Glomerular visceral epithelial cell (primary cell): ENCODE measurements around the gene TMED4.
"Not testable (repeated sequence)": the region's sequence is repeated elsewhere in the genome, so short reads cannot be mapped to it uniquely, and the experiment has no call there.

ENCODE experiments used
- DNase-seq: peaks from one replicate; pipeline ENCODE4 v3.0.0-alpha.2; 2016; ENCODE audit errors: extremely low spot score

The TMED4 gene

GRCh38 chr7:44568771-44569560 is 13.1 kb downstream of the TMED4 start:
- DNase-seq, result no peak

GRCh38 chr7:44567884-44568283 is 14.1 kb downstream of the TMED4 start:
- DNase-seq, result no peak

GRCh38 chr7:44566680-44567079 is 15.4 kb downstream of the TMED4 start:
- DNase-seq, result no peak

- DNase-seq, result no peak
Observed at GRCh38 chr7:44565795-44566559, 16.1 kb downstream of the TMED4 start.

- peak; percentile 64 for DNase-seq
Observed at GRCh38 chr7:44565097-44565794, 16.8 kb downstream of the TMED4 start.

GRCh38 chr7:44564606-44565005 is 17.4 kb downstream of the TMED4 start:
- DNase-seq, result no peak

GRCh38 chr7:44563171-44563679 is 18.8 kb downstream of the TMED4 start:
- DNase-seq, result no peak

GRCh38 chr7:44562622-44562962 is 19.4 kb downstream of the TMED4 start:
- DNase-seq, result not testable (repeated sequence)

- DNase-seq, result peak; percentile 58
Observed at GRCh38 chr7:44561962-44562621, 19.9 kb downstream of the TMED4 start.

- DNase-seq, result no peak
Observed at GRCh38 chr7:44561481-44561880, 20.6 kb downstream of the TMED4 start.

- DNase-seq, result no peak
Observed at GRCh38 chr7:44559485-44559884, 22.5 kb downstream of the TMED4 start.

- DNase-seq, result no peak
Observed at GRCh38 chr7:44557485-44557884, 24.5 kb downstream of the TMED4 start.

- no peak for DNase-seq
Observed at GRCh38 chr7:44555350-44555749, 26.7 kb downstream of the TMED4 start.

- not testable (repeated sequence) for DNase-seq
Observed at GRCh38 chr7:44552473-44553005, 29.5 kb downstream of the TMED4 start.

GRCh38 chr7:44549457-44549856 is 32.6 kb downstream of the TMED4 start:
- no peak for DNase-seq

- no peak for DNase-seq
Observed at GRCh38 chr7:44548893-44549292, 33.1 kb downstream of the TMED4 start.

GRCh38 chr7:44547536-44548231 is 34.3 kb downstream of the TMED4 start:
- DNase-seq, result no peak

GRCh38 chr7:44541876-44542610 is 40.0 kb downstream of the TMED4 start:
- no peak for DNase-seq

GRCh38 chr7:44541028-44541869 is 40.8 kb downstream of the TMED4 start, which contains the start of gene NPC1L1:
Gene NPC1L1 (minus strand): TSS chr7:44541330. CDS start chr7:44541259, 71 bp downstream.
- no peak for DNase-seq
